HepG2 (cell line): ENCODE results near the gene TLNRD1.

Source experiments
- CCDC6 ChIP-seq: sonication (generic); formaldehyde crosslinking; IDR thresholded peaks from 2 replicates; pipeline ENCODE4 v1.8.1; 2022; ENCODE audit warnings: mild to moderate bottlenecking, missing genetic modification reagents, moderate library complexity
- MED13 ChIP-seq: sonication (generic); formaldehyde crosslinking; IDR thresholded peaks from 2 replicates; pipeline ENCODE4 v1.5.0; 2020; ENCODE audit warnings: missing genetic modification reagents
- SETDB1 ChIP-seq: sonication (generic); formaldehyde crosslinking; IDR thresholded peaks from 2 replicates; pipeline ENCODE4 v1.5.1; 2020; ENCODE audit warnings: missing genetic modification reagents, mild to moderate bottlenecking, borderline replicate concordance
- SIN3A ChIP-seq: IDR thresholded peaks from 2 replicates; pipeline ENCODE4 v1.6.1; 2011; ENCODE audit warnings: low read depth, mild to moderate bottlenecking, control low read depth, low read length, borderline replicate concordance
- TBL1XR1 ChIP-seq: fragments of 150-350 bp; IDR thresholded peaks from 2 replicates; pipeline ENCODE4 v1.6.1; 2014; ENCODE audit warnings: borderline replicate concordance, low read length; ENCODE audit not compliant: partially characterized antibody
- ZNF589 ChIP-seq: sonication (generic); formaldehyde crosslinking; conservative IDR thresholded peaks from 2 replicates; pipeline ENCODE4 v1.8.0; 2022; ENCODE audit warnings: mild to moderate bottlenecking, moderate library complexity, missing genetic modification reagents
- TF ChIP-seq, protein P1 (sequence below): sonication (generic); formaldehyde crosslinking; IDR thresholded peaks from 2 replicates; pipeline ENCODE4 v1.8.1; 2023; ENCODE audit warnings: mild to moderate bottlenecking, missing genetic modification reagents, borderline replicate concordance
- TF ChIP-seq, protein P2 (sequence below): sonication (generic); formaldehyde crosslinking; IDR thresholded peaks from 2 replicates; pipeline ENCODE4 v1.5.0; 2020; ENCODE audit warnings: mild to moderate bottlenecking, missing genetic modification reagents, moderate library complexity

DNA sequence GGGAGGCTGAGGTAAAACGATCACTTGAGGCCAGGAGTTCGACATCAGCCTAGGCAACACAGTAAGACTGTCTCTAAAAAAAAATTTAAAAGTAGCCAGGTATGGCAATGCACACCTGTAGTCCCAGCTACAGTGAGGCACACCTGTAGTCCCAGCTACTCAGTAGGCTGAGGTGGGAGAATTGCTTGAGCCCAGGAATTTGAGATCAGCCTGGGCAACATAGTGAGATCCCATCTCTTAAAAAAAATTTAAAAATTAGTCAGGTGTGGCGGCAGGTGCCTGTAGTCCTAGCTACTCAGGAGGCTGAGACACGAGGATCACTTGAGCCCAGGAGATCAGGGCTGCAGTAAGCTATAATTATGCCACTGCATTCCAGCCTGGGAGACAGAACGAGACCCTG is 17.9 kb upstream of the TLNRD1 start:
- TF ChIP-seq MED13, result no peak
- no peak for TF ChIP-seq ZNF589 (CRISPR knock-in tag)
- TF ChIP-seq, protein P1, sequence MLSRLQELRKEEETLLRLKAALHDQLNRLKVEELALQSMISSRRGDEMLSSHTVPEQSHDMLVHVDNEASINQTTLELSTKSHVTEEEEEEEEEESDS (CRISPR knock-in tag), result no peak
- TF ChIP-seq SIN3A, result no peak
- no peak for TF ChIP-seq SETDB1 (CRISPR knock-in tag)
- TF ChIP-seq, protein P2, sequence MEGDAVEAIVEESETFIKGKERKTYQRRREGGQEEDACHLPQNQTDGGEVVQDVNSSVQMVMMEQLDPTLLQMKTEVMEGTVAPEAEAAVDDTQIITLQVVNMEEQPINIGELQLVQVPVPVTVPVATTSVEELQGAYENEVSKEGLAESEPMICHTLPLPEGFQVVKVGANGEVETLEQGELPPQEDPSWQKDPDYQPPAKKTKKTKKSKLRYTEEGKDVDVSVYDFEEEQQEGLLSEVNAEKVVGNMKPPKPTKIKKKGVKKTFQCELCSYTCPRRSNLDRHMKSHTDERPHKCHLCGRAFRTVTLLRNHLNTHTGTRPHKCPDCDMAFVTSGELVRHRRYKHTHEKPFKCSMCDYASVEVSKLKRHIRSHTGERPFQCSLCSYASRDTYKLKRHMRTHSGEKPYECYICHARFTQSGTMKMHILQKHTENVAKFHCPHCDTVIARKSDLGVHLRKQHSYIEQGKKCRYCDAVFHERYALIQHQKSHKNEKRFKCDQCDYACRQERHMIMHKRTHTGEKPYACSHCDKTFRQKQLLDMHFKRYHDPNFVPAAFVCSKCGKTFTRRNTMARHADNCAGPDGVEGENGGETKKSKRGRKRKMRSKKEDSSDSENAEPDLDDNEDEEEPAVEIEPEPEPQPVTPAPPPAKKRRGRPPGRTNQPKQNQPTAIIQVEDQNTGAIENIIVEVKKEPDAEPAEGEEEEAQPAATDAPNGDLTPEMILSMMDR (CRISPR knock-in tag), result no peak
- no peak for TF ChIP-seq TBL1XR1
- no peak for TF ChIP-seq CCDC6 (CRISPR knock-in tag)
